ENCODE results near the gene AK4. TPM values are rescaled to one million over a fixed set of nuclear protein-coding genes. Genes with fewer than 3 reads are reported as not detected.

AK4 gene
- total RNA-seq, 1 donor from 2014 or later = 23.4 TPM

DNA sequence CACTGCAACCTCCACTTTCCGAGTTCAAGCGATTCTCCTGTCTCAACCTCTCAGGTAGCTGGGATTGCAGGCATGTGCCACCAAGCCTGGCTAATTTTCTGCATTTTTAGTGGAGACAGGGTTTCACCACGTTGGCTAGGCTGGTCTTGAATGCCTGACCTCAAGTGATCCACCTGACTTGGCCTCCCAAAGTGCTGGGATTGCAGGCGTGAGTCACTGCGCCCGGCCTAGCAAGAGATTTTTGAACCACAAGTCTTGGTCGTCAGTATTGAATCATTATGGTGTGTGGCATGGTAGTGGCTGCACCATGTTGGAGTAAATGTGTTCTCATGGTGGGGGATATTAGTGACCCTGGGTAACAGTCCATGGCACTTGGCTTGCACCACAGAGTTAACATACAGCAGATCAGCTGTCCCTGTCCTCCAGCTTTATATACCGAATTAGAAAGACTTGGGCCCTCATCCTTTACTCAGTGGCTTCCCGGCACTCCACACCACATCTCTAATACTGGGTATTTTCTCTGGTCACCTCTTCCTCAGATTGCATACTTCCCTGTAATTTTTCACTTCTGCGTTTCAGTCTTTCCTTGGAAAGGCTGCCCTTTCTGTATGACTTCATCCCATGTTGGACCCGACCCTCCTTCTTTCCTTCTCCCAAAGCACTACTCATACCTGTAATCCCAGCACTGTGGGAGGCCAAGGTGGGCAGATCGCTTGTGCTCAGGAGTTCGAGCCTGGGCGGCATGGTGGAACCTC is 25.1 kb downstream of the AK4 start:
- H3K9me3 Mint-ChIP-seq (ENCODE audit: unreplicated experiment) = no peaks in the 10 kb centered on the region
- peaks cover 52% of the 10 kb centered on the region for H3K4me1 Mint-ChIP-seq (ENCODE audit: unreplicated experiment)
- TF ChIP-seq, protein P1, sequence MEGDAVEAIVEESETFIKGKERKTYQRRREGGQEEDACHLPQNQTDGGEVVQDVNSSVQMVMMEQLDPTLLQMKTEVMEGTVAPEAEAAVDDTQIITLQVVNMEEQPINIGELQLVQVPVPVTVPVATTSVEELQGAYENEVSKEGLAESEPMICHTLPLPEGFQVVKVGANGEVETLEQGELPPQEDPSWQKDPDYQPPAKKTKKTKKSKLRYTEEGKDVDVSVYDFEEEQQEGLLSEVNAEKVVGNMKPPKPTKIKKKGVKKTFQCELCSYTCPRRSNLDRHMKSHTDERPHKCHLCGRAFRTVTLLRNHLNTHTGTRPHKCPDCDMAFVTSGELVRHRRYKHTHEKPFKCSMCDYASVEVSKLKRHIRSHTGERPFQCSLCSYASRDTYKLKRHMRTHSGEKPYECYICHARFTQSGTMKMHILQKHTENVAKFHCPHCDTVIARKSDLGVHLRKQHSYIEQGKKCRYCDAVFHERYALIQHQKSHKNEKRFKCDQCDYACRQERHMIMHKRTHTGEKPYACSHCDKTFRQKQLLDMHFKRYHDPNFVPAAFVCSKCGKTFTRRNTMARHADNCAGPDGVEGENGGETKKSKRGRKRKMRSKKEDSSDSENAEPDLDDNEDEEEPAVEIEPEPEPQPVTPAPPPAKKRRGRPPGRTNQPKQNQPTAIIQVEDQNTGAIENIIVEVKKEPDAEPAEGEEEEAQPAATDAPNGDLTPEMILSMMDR (IDR thresholded peaks at IDR 0.05) = no peak
- H3K27me3 Mint-ChIP-seq (ENCODE audit: unreplicated experiment) = no peaks in the 10 kb centered on the region
- no peak overlapping the region for H3K4me3 Mint-ChIP-seq (ENCODE audit: unreplicated experiment)
- no peak for DNase-seq (ENCODE audit: extremely low spot score, unreplicated experiment)
- no peaks in the 10 kb centered on the region for H3K36me3 Mint-ChIP-seq (ENCODE audit: unreplicated experiment)
- H3K27ac Mint-ChIP-seq (ENCODE audit: unreplicated experiment) = no peak overlapping the region

- Mint-ChIP-seq H3K36me3 (ENCODE audit: unreplicated experiment) (no peaks in the 10 kb centered on the region), H3K9me3 (ENCODE audit: unreplicated experiment) (no peaks in the 10 kb centered on the region), H3K27me3 (ENCODE audit: unreplicated experiment) (no peaks in the 10 kb centered on the region), H3K27ac (ENCODE audit: unreplicated experiment) (peak overlapping the region; percentile 39), H3K4me1 (ENCODE audit: unreplicated experiment) (peaks cover 50% of the 10 kb centered on the region), H3K4me3 (ENCODE audit: unreplicated experiment) (no peak overlapping the region)
- no peak for DNase-seq (ENCODE audit: extremely low spot score, unreplicated experiment)
- TF ChIP-seq, protein P1 (IDR thresholded peaks at IDR 0.05) = no peak
These were observed 26.6 kb downstream of the AK4 start for GRCh38 chr1:65174585-65174984.

- peaks cover 41% of the 10 kb centered on the region for H3K4me1 Mint-ChIP-seq (ENCODE audit: unreplicated experiment)
- no peaks in the 10 kb centered on the region for H3K27me3 Mint-ChIP-seq (ENCODE audit: unreplicated experiment)
- no peaks in the 10 kb centered on the region for H3K9me3 Mint-ChIP-seq (ENCODE audit: unreplicated experiment)
- H3K27ac Mint-ChIP-seq (ENCODE audit: unreplicated experiment) = no peak overlapping the region
- H3K4me3 Mint-ChIP-seq (ENCODE audit: unreplicated experiment) = no peak overlapping the region
- TF ChIP-seq, protein P1 (IDR thresholded peaks at IDR 0.05) = no peak
- no peaks in the 10 kb centered on the region for H3K36me3 Mint-ChIP-seq (ENCODE audit: unreplicated experiment)
- no peak for DNase-seq (ENCODE audit: extremely low spot score, unreplicated experiment)
These were observed 27.4 kb downstream of the AK4 start for GRCh38 chr1:65175171-65176055.

GRCh38 chr1:65176056-65176450 is 28.1 kb downstream of the AK4 start:
- TF ChIP-seq, protein P1 (IDR thresholded peaks at IDR 0.05) = no peak
- H3K4me3 Mint-ChIP-seq (ENCODE audit: unreplicated experiment) = no peak overlapping the region
- H3K27me3 Mint-ChIP-seq (ENCODE audit: unreplicated experiment) = no peaks in the 10 kb centered on the region
- no peak for DNase-seq (ENCODE audit: extremely low spot score, unreplicated experiment)
- H3K9me3 Mint-ChIP-seq (ENCODE audit: unreplicated experiment) = no peaks in the 10 kb centered on the region
- H3K4me1 Mint-ChIP-seq (ENCODE audit: unreplicated experiment) = peaks cover 41% of the 10 kb centered on the region
- no peaks in the 10 kb centered on the region for H3K36me3 Mint-ChIP-seq (ENCODE audit: unreplicated experiment)
- no peak overlapping the region for H3K27ac Mint-ChIP-seq (ENCODE audit: unreplicated experiment)

- no peaks in the 10 kb centered on the region for H3K36me3 Mint-ChIP-seq (ENCODE audit: unreplicated experiment)
- no peaks in the 10 kb centered on the region for H3K9me3 Mint-ChIP-seq (ENCODE audit: unreplicated experiment)
- peaks cover 41% of the 10 kb centered on the region for H3K4me1 Mint-ChIP-seq (ENCODE audit: unreplicated experiment)
- no peak for DNase-seq (ENCODE audit: extremely low spot score, unreplicated experiment)
- H3K27ac Mint-ChIP-seq (ENCODE audit: unreplicated experiment) = no peak overlapping the region
- TF ChIP-seq, protein P1 (IDR thresholded peaks at IDR 0.05) = no peak
- no peak overlapping the region for H3K4me3 Mint-ChIP-seq (ENCODE audit: unreplicated experiment)
- no peaks in the 10 kb centered on the region for H3K27me3 Mint-ChIP-seq (ENCODE audit: unreplicated experiment)
These were observed 28.6 kb downstream of the AK4 start for GRCh38 chr1:65176591-65176990.
